AML-193 (cell line): Measurements from ENCODE around the gene GRM4.

Source experiments
- DNase-seq, 2 experiments: peaks; one replicate each; lab custom pipeline; 2025; lab: John Stamatoyannopoulos, UW

The GRM4 gene

GRCh38 chr6:33993653-33994471 is 152.0 kb downstream of the GRM4 start:
- no peak for DNase-seq

DNA sequence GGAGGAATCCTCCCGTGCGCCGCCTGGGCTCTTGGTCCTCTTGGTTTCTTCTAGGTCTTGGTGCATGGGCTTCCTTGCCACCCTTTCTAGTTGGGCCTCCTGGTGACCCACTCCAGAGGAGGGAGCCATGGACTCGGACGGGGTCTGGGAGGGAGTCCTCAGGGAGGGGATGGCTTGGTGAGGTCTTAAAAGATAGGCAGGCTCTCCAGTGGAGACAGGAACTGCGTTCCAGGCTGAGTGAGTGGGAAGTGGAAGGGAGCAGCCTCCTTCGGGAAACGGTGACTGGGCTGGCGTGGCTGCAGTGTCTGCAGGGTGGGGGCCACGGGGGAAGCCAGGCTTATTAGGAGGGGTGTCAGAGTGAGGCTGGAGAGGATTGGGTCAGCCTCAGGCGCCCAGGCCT is 152.8 kb downstream of the GRM4 start:
- DNase-seq, result no peak

- no peak for DNase-seq
These were observed 153.7 kb downstream of the GRM4 start for GRCh38 chr6:33992191-33992590.

- no peak for DNase-seq
These were observed 154.3 kb downstream of the GRM4 start for GRCh38 chr6:33991610-33992009.

- DNase-seq, result no peak
These were observed 155.8 kb downstream of the GRM4 start for GRCh38 chr6:33990061-33990541.

DNA sequence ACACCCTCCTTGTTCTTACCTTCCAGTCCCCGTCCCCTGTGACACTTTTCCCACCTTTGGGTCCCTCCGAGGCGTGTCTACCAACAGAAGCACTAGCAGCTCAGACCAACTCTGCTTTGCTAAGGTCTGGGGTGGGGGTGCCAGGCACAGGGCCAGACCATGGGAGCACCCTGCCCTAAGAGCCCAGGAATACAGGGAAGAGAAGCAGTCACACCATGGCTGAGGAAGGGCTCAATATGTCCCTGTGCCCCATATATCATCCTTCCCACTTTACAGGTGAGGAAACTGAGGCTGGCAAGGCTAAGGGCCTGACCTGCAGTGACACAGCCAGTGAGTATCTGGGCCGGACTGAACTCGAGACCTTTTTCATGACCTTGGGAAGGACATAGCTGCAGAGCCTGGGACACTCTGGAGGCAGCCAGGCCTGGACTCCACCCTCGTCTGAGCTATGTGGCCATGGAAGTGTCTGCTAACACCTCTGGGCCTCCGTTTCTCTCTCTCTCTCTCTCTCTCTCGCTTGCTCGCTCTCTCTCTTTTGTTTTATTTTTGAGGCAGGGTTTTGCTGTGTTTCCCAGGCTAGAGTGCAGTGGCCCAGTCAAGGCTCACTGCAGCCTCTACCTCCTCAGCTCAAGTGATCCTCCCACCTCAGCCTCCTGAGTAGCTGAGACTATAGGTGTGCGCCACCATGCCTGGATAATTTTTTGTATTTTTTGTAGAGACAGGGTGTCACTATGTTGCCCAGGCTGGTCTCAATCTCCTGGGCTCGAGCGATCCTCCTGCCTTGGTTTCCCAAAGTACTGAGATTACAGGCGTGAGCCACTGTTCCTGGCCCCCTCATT is 156.7 kb downstream of the GRM4 start:
- DNase-seq, result no peak

DNA sequence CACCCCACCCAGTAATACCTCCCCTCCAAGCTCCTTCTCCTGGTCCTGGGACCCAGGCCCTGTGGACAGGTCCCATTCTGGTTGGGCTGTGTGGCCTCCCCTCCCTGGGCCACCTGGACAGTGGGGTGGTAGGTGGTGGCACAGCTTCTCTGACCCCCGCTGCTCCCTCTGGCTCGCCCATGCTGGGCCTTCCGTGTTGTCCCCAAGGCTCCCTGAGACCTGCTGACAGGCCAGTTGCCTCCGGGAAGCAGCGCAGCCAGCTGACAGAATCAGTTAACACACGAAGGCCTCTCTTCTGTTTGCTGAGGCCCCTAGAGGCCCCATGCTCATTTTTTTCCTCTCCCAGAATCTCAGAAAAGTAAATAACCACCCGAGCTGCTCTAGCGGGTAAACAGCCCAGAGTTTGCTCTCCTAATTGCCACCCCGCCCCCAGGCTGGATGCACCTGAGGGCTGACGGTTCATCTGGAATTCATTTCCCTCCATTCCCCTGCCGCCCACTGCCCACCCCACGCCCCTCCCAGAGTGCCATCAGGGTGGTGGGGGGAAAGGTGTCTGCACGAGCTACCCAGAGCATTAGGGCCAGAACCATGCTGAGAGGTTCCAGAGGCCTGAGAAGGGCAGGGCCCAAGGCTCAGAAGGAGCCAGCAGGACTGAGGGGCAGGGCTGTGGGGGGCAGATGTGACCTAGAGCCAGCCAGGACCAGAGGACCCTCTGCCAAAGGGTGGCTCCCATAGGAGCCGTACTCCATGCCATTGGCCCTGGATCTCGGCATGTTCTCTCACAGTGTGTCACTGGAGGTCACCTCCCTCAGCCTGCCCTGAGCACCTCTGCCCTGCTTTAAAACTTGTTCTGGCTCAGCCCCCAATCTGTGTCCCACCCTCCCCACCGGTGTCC is 157.5 kb downstream of the GRM4 start:
- no peak for DNase-seq

- no peak for DNase-seq
These were observed 158.3 kb downstream of the GRM4 start for GRCh38 chr6:33987531-33988021.

DNA sequence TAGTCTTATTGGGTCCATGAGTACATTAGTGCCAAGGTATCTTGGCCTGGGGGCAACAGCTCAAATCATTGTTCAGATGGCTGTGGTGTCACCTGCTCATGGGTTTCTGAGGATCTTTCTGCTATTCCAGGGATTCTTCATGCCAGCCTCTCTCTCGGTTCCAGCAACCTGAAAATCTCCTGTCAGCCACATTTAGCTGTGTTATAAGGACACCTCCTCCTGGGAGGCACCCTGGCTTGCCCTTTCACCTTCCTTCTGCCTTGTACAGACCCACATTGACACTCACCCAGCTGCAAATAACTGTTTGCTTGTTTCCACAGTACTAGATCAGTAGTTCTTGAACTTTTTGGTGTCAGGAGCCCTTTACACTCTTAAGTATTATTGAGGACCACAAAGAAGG is 159.9 kb downstream of the GRM4 start:
- DNase-seq, result no peak

DNA sequence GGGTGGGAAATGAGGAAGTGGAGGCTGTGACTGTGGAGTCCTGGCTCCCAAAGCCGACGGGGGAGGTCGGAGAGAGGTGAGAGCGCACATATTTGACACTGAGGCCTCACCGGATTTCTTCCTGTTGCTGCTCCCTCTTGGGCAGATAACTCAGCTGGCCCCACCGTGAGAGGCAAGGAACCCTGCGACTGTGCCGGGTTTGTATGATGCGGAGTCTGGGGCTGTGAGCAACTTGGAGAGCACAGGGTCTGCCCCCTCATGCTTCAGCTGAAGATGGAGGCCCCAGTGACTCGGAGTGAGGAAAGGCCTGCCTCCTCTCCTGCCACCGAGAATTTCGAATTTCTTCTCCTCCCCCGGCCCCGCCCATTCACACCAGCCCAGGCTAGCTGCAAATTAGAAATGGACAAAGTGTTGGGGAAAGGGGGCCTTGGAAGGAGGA is 160.6 kb downstream of the GRM4 start:
- no peak for DNase-seq

GRCh38 chr6:33984466-33985312 is 161.2 kb downstream of the GRM4 start:
- DNase-seq, result no peak

DNA sequence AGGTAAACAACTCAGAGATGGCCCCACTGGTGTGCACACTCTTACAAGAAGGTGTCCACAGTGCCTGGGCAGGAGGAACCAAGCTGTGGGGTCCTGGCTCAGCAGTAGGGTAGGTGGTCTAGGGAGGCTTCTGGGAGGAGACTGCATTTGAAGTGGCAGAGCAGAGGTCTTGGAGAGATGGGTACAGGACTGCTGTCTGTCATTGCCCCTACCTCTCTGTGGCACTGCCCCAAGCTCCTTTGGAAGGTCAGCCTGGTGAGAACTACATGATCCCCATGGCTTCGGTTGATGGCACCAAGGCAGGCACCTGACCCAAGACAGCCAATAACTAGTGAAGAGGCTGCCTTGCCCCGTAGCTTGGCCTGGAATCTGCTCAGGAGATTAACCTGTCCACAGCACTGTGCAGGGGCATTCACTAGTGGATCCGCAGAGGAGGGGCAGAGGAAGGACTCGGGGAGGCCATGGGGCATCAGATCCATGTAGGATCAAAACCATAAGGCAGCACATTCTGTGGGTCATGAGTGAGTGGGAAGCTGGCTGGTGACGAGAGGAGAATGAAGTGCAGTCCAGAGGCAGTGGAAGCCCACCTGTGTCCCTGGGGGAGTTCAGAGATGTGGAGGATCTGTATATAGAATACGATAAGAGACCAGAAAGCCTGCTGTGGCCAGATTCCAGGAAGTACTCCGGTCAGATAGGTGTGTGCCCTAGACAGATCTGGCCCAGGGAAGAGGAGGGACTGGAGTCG is 162.0 kb downstream of the GRM4 start:
- DNase-seq, result no peak

DNA sequence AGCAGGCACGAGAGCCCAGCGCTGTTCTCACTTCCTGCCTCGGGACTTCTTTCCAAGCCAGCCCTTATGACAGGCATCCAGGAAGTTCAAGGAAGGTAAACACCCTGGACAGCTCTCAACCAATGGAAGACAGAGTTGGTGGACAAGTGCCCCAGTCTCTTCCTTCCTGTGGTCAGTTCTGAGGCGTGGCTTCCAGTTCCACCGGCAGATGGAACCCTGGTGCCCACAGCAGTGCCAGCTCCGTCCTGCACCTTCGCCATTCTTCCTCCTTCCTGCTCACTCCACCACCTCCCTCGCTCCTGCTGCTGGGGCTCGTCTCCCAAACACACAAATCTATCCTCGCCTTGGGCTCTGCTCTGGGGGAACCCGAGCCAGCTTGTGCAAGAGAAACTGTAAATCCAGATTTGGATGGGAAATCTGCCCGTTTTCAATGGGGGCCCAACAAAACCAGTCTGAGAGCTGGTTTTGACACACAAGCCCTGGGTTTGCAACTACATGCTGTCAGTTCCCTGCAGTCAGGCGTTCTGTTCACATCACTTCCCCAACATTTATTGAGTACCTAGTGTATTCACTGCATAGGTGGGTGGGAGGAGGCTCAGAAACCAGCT is 162.7 kb downstream of the GRM4 start:
- no peak for DNase-seq

- DNase-seq, result no peak
These were observed 164.0 kb downstream of the GRM4 start for GRCh38 chr6:33981861-33982260.

DNA sequence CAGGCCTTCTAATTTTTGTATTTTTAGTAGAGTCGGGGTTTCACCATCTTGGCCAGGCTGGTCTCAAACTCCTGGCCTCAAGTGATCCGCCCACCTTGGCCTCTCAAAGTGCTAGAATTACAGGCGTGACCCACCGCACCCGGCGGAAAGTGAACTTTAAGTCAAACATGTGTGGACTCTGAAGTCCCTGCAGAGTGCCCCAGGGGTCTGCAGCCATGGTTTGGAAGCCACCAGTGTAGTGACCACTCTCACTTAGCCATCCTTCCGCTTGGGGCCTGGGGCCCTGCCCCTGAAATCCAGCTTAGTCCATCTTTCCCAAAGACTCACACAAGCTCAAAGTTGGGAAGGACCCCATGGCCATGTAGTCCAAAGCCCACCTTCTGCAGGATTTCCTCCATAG is 164.5 kb downstream of the GRM4 start:
- no peak for DNase-seq

GRCh38 chr6:33980176-33981175 is 165.4 kb downstream of the GRM4 start:
- no peak for DNase-seq

DNA sequence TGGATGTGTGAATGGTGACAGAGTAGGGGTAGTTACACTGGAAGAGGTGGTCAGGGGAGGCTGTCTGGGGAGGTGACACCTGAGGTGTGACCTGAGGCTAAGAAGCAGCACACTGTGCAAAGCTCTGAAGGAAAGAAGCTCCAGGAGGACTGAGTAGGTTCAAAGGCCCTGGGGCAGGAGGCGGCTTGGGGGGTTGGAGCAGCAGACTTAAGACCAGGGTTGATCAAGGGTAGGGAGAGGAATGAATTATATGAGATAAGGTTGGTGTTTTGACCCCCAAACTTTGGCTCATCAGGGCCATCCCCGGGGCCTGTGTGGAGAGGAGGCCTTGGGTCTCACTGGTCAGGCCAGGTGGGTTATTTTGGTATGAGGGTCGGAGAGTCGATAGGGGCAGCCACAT is 166.1 kb downstream of the GRM4 start:
- DNase-seq, result no peak

DNA sequence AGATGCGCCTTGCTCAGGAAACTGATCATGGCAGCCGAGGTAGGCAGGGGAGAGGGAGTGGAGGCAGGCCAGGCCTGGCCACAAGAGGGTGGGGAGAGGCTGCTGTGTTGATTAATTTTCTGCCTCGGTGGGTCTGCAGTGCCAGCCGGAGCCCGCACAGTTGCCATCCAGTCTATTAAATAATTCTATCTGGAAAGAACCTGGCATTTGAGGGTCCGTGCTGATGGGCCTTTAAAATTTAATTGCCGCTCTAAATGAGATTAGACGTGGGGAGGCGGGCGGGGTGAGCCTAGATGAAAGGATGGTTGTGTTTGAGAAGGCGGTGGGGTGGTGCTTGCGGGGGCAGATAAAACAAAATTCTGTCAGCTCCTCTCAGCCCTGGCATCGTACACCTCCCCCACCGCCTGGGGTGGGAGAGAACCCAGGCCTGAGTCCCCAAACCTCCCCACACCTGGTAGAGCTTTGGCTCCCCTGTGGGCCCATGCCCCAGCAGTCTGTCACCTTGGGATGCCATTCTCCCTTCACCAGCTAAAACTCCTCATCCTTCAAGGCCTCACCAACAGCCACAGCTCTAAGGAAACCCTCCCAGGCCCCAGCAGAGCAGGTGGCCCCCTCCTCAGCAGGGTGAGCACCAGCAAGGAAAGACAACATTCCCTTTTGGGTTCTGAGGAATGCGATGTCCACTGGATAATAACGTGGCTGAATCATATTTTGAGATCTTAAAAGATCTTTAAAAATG is 167.3 kb downstream of the GRM4 start:
- no peak for DNase-seq
